22Rv1 (cell line): ENCODE results near the gene WNT8A.
"Not testable (repeated sequence)": the region's sequence is repeated elsewhere in the genome, so short reads cannot be mapped to it uniquely, and the experiment has no call there.

Experiments used
- H3K27ac ChIP-seq: fragments of 450-650 bp; 2 replicates; pipeline ENCODE4 v1.5.1; 2017
- ZFX ChIP-seq: fragments of 450-650 bp; IDR thresholded peaks from 2 replicates; pipeline ENCODE4 v1.6.1; 2017; ENCODE audit warnings: antibody characterized with exemption, borderline replicate concordance
- TF ChIP-seq, protein P1 (sequence below): fragments of 450-650 bp; IDR thresholded peaks from 2 replicates; pipeline ENCODE4 v1.5.1; 2017; ENCODE audit warnings: mild to moderate bottlenecking

Gene WNT8A, protein sequence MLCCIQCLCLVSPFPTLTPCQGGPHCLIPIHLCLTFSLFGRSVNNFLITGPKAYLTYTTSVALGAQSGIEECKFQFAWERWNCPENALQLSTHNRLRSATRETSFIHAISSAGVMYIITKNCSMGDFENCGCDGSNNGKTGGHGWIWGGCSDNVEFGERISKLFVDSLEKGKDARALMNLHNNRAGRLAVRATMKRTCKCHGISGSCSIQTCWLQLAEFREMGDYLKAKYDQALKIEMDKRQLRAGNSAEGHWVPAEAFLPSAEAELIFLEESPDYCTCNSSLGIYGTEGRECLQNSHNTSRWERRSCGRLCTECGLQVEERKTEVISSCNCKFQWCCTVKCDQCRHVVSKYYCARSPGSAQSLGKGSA

GRCh38 chr5:138083702-138084101, at the start of gene WNT8A:
Gene WNT8A, plus strand, starts transcription at chr5:138084033. Its CDS starts 95 bp downstream, at chr5:138084128.
- H3K27ac ChIP-seq = no peak within 1 kb of the TSS
- TF ChIP-seq, protein P1, sequence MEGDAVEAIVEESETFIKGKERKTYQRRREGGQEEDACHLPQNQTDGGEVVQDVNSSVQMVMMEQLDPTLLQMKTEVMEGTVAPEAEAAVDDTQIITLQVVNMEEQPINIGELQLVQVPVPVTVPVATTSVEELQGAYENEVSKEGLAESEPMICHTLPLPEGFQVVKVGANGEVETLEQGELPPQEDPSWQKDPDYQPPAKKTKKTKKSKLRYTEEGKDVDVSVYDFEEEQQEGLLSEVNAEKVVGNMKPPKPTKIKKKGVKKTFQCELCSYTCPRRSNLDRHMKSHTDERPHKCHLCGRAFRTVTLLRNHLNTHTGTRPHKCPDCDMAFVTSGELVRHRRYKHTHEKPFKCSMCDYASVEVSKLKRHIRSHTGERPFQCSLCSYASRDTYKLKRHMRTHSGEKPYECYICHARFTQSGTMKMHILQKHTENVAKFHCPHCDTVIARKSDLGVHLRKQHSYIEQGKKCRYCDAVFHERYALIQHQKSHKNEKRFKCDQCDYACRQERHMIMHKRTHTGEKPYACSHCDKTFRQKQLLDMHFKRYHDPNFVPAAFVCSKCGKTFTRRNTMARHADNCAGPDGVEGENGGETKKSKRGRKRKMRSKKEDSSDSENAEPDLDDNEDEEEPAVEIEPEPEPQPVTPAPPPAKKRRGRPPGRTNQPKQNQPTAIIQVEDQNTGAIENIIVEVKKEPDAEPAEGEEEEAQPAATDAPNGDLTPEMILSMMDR = no peak
- no peak for TF ChIP-seq ZFX

DNA sequence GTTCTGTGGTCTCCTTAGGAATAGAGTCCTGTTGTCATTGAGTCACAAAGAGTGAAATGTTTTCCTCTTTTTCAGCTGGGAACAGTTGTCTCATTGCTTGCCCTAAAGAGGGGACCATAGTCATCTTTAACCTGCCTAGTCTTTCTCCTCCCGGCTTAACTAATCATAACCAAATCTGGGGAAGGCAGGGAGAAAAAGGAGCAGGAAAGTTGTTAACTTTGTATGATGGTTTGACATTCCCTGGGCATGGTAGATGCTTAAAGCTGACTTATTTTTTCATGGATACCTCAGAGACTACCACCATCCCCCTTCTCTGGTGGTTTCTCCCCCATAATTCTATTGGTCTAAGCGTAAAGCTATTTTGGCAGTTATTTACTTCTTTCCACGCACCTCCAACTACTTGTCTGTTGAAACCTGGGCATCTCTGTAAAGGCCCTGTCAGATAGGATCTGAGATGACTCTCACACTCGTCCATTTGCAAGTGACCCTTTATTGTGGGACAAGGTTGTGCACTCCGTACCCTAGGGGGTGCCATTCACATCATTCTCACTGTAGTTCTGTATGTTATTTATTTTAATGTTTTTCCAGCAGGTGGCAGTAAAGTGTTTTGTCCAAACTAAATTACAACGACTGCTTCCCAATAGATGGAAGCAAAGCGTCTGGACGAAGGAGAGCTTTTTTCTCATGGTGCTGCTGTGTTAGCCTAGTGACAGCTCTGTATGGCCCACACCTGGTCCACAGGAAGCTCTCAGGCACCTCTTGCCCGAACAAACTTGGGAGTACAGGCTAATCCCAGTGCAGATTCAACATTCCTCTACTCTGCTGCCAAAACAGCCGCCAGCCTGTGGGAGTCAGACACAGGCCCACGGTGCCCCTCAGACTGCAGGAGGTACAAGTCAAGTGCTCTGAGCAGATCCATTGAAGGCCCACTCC, 48.0 kb upstream of the WNT8A start:
- no peak overlapping the region for H3K27ac ChIP-seq
- TF ChIP-seq, protein P1 = peak; percentile 93
- TF ChIP-seq ZFX = no peak

DNA sequence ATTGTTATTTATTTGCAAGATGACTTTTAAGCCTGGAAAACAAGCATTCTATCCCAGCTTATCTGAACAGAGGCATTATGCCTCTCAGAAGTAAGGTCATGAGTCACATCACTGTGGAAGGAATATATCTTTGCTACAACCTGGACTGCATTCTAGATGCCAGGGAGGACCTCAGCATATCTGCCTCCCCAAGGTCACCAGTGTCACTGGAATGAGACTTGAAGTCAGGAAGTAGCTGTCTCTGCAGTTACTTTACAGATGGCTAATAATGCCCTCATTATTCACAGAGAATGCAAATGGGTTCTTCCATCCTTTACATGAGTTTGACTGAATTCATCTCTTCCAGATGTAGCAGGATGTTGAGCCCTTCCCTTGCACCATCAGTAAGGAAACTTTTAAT, 46.6 kb upstream of the WNT8A start:
- TF ChIP-seq, protein P1 = no peak
- no peak for TF ChIP-seq ZFX
- H3K27ac ChIP-seq = no peak overlapping the region

DNA sequence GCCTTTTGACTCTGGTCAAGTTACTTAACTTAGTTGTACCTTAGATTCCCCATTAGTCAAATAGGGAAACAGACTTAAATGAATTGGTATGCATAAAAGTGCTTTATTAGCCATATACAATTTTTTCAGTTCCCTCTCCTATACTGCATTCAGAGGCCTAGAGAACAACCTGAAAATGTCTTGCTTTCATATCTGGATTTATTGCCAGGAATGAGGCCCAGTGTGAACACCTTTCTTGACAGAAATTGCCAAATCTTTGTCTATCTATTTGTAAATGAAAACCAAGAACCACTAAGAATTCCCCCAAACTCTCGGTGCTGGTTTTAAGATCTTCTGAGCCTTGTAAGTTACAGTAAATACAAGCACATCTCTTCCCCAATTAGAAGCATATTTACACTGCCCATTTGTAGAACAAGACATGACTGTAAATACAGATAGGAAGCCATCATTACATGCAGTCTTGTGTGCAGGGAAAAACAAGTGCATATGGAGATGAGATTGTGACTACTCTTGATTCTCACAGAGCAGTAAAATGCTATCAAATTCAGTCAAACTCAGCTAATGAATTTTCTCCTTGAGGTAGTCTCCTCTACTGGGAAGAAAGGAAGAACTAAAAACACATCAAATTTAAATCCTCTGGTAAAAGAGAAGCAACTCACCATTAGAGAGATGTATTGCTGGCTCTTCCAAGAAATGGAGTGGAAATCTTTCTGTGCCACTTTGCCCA, 45.8 kb upstream of the WNT8A start:
- no peak overlapping the region for H3K27ac ChIP-seq
- no peak for TF ChIP-seq ZFX
- TF ChIP-seq, protein P1 = no peak

GRCh38 chr5:138038826-138039225, 45.0 kb upstream of the WNT8A start:
- no peak for TF ChIP-seq ZFX
- TF ChIP-seq, protein P1 = no peak
- no peak overlapping the region for H3K27ac ChIP-seq

GRCh38 chr5:138045283-138045682, 38.5 kb upstream of the WNT8A start:
- H3K27ac ChIP-seq = not testable (repeated sequence)

DNA sequence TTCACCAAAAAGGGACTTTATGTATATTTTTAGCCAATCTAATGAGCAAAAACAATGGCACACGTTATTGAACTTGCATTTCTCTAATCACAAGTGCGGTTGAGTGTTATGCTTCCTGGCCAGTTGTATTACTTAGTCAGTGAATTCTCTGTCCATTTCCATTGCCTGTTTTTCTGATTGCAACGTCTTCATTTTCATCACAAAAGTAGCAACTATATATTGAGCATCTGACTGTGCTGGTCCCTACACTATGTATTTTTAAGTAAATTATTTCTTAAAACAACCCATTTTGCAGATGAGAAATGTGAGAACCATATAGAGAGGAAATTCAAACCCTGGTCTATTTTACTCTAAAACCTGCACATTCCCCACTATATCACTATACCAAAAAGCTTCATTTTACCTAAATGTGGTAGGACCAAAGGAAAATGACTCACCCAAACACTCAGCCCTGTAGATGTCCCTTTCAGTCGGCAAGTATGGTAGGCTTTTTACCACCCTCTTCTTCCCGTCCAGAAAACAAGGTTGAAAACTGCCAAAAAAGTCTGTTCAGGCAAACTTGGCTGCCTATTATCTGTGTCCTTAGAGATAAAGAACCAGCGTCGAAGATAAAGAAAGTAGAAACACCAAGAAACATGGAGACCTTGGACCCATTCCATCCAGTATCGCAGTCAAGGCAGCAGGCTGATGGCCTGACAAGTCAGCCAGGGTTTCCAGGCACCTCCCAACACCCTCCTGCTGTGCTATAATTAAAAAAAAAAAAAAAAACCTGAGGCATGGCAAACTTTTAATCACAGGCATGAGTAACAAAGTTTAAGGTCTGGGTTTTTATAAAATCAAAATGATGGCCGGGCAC, 32.2 kb upstream of the WNT8A start:
- no peak overlapping the region for H3K27ac ChIP-seq
- TF ChIP-seq, protein P1 = no peak
- no peak for TF ChIP-seq ZFX

DNA sequence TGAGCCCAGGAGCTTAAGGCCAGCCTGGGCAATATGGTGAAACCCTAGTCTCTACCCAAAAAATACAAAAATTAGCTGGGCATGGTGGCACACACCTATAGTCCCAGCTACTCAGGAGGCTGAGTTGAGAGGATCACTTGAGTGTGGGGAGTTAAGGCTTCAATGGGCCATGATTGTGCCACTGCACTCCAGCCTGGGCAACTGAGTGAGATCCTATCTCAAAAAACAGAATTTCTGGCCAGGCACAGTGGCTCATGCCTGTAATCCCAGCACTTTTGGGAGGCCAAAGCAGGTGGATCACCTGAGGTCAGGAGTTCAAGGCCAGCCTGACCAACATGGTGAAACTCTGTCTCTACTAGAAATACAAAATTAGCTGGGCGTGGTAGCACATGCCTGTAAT, 31.1 kb upstream of the WNT8A start:
- H3K27ac ChIP-seq = not testable (repeated sequence)
